PC-9 (cell line): ENCODE results near the gene ADGRA3.

ENCODE experiments used
- EZH2 ChIP-seq: fragments of 200-600 bp; sonication (generic); IDR thresholded peaks from 2 replicates; pipeline ENCODE4 v1.8.0; 2017; ENCODE audit warnings: antibody characterized with exemption, low read depth
- TF ChIP-seq, protein P1 (sequence below): fragments of 200-600 bp; sonication (generic); conservative IDR thresholded peaks from 2 replicates; pipeline ENCODE4 v1.6.1; 2017; ENCODE audit warnings: mixed run types, antibody characterized with exemption, mild to moderate bottlenecking, moderate library complexity

DNA sequence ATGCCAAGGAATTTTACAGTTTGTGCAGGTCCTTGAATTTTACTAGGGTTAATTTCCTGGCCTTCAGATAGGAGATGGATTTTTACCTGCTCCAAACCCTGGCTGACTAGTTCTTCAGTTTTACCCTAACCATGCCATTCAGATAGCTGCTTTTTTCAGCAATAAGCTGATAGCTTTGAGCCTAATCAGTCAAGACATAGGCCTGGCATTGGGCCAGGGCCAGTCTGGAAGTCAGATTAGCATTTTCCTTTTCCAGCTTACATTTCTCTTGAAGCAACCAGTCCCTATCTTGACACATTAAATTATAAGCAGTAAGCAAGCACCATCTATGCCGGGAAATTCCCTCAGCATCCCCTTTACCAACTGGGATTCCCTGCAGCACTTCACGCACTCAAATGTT, 177.1 kb downstream of the ADGRA3 start:
- TF ChIP-seq EZH2: no peak
- TF ChIP-seq, protein P1, sequence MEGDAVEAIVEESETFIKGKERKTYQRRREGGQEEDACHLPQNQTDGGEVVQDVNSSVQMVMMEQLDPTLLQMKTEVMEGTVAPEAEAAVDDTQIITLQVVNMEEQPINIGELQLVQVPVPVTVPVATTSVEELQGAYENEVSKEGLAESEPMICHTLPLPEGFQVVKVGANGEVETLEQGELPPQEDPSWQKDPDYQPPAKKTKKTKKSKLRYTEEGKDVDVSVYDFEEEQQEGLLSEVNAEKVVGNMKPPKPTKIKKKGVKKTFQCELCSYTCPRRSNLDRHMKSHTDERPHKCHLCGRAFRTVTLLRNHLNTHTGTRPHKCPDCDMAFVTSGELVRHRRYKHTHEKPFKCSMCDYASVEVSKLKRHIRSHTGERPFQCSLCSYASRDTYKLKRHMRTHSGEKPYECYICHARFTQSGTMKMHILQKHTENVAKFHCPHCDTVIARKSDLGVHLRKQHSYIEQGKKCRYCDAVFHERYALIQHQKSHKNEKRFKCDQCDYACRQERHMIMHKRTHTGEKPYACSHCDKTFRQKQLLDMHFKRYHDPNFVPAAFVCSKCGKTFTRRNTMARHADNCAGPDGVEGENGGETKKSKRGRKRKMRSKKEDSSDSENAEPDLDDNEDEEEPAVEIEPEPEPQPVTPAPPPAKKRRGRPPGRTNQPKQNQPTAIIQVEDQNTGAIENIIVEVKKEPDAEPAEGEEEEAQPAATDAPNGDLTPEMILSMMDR: no peak
